Smooth muscle cell of the pulmonary artery (primary cell): ENCODE results near the gene DENND2A. TPM values are rescaled to one million over a fixed set of nuclear protein-coding genes. Genes with fewer than 3 reads are reported as not detected.

Experiments used
- total RNA-seq: library from RNA; depleted of rRNA; stranded (reverse); fragments of >200 nt; gene quantifications from 2 replicates; pipeline ENCODE4 v1.2.3, GENCODE V29; 2014

DENND2A gene
- total RNA-seq = 4.8 and 7.9 TPM in 2 replicates

GRCh38 chr7:140640727-140641523 lies at the start of gene DENND2A:
Gene DENND2A, minus strand, starts transcription at chr7:140640813. Its CDS starts 38,416 bp downstream, at chr7:140602397.

DNA sequence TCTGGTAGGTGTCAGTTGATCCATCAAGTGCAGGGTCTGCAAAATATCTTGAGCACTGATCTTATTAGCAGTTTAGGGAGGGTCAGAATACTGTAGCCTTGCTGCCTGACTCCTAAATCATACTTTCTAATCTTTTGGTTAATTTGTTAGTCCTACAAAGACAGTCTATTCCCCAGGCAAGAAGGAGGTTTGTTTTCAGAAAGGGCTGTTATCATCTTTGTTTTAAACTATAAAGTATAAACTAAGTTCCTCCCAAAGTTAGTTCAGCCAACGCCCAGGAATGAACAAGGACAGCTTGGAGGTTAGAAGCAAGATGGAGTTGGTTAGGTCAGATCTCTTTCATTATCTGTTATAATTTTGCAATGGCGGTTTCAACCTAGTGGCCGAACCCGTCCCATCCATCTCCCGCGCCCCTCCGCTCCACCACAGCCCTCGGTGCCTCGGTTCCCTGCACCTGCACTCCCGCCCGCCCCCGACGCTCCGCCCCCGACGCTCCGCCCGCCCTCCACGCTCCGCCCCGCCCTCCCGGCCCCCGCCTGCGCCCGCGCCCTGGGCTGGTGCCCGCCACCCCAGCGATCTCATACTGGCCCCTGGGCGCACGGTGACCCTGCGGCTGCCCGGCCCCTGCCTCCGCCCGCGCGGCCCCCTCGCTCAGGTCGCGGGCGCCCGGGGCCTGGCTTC lies 31.9 kb upstream of the DENND2A start, which contains the start of gene ADCK2:
Gene ADCK2, plus strand, starts transcription at position 564 of the 681 bp plus-strand sequence. CDS start 386 bp downstream, outside the sequence.

DNA sequence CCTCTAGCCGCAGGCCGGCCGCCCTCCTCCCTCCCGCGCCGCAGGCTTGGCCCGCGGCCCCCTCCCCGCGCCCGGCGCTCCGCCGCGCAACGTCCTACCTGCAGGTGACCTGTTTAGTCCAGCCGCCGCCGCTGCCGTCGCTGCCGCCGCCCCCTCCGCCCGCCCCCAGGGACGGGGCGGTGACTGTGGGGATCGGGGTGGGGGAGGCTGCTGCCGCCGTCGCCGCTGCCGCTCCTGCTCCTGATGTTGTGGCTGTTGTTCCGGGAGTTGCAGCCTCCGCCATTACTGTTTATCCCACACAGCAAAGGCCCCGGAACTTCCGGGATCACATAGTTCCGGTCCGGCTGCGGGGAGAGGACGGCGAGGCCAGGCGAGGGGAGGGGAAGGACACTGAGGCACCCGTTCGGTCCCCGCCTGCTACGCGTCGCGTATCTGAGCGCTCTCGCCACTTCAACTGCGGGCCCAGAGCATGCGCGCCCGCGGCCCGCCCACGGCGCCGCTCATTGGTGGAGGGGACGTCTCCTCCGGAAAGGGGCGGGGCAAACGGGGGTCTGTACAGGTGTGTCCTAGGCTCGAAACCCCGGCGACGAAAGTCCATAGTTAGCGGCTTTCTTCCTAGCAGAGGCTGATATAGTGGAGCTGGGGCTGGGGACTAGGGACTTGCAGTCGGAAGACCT lies 161.4 kb downstream of the DENND2A start, which contains the start of gene MKRN1:
Gene MKRN1, minus strand, starts transcription at position 444 of the 677 bp plus-strand sequence. Its CDS starts 161 bp downstream, at position 283.

Other genes starting within 250 kb of the DENND2A start
- gene SLC37A3, start 242.3 kb downstream of the DENND2A start, total RNA-seq = 48.8 and 68.7 TPM in 2 replicates
- not detected in 2 replicates for gene RAB19, start 236.8 kb downstream of the DENND2A start, total RNA-seq
- gene MKRN1, start 161.3 kb downstream of the DENND2A start, total RNA-seq = 67.1 and 76.5 TPM in 2 replicates
- 24.4 and 25.5 TPM in 2 replicates for gene ADCK2, start 32.1 kb upstream of the DENND2A start, total RNA-seq
- 38.3 and 64.3 TPM in 2 replicates for gene NDUFB2, start 55.9 kb upstream of the DENND2A start, total RNA-seq